Measurements from ENCODE around the gene C1QC.
A peak's percentile ranks its signal among the peaks of the same experiment; 100 is the strongest.

Gene C1QC

GRCh38 chr1:22677931-22678896 lies 34.8 kb downstream of the C1QC start:
- Histone ChIP-seq H3K4me3 (ENCODE audit: low read length in 2 of 2) (peak overlapping the region in 1 of 2 donors; percentile 53), H3K4ac (ENCODE audit: low read length) (peak overlapping the region; percentile 28), H2BK12ac (ENCODE audit: low read length) (no peak overlapping the region), H2BK5ac (ENCODE audit: low read length) (peak overlapping the region; percentile 40), H3K9ac (ENCODE audit: low read depth, low read length, poor library complexity) (peak overlapping the region; percentile 46), H3K36me3 (replicated peaks in 1 of 2; ENCODE audit: control insufficient read depth in 2 of 2, insufficient read depth in 2 of 2, low read length in 2 of 2) (no peaks in the 10 kb centered on the region), H3K14ac (ENCODE audit: low read length) (peak overlapping the region; percentile 97), H3K18ac (ENCODE audit: low read length) (peak overlapping the region; percentile 81), H3K27me3 (ENCODE audit: control insufficient read depth in 3 of 3, insufficient read depth in 3 of 3, low read depth in 1 of 3, low read length in 3 of 3) (no peaks in the 10 kb centered on the region), H2BK120ac (ENCODE audit: low read depth, low read length) (no peak overlapping the region), H3K79me1 (ENCODE audit: low read depth, low read length) (peaks cover 6% of the 10 kb centered on the region), H3K27ac (replicated peaks; ENCODE audit: low read length) (no peak overlapping the region), H2BK15ac (ENCODE audit: low read length) (peak overlapping the region; percentile 63), H3K4me2 (ENCODE audit: insufficient read depth, low read length, poor library complexity, severe bottlenecking) (no peak overlapping the region), H3K4me1 (ENCODE audit: control insufficient read depth in 2 of 2, insufficient read depth in 1 of 2, low read depth in 1 of 2, low read length in 2 of 2) (peaks cover 25 to 28% of the 10 kb centered on the region in 2 donors), H4K8ac (ENCODE audit: low read depth, low read length) (peak overlapping the region; percentile 99), H3K23ac (ENCODE audit: low read depth, low read length, poor library complexity) (peak overlapping the region; percentile 1), H2AFZ (ENCODE audit: low read length) (peak overlapping the region; percentile 27), H4K91ac (ENCODE audit: low read depth, low read length, poor library complexity) (peak overlapping the region; percentile 28), H2AK5ac (ENCODE audit: low read depth, low read length) (no peak overlapping the region), H3K9me3 (replicated peaks in 1 of 2; ENCODE audit: control insufficient read depth in 2 of 2, insufficient read depth in 1 of 2, low read depth in 1 of 2, low read length in 2 of 2) (peaks cover 0 to 8% of the 10 kb centered on the region in 2 donors)
- DNase-seq (ENCODE audit: low spot score), result no peak
- WGBS, 2 donors (ENCODE audit: extremely low coverage in 2 of 2, insufficient read length in 2 of 2, insufficient replicate concordance in 1 of 2), result 100% methylated on average over 2 of the region's 13 CpGs; no CpG with 5 or more reads in 1 of the 2 donors

GRCh38 chr1:22680726-22681125 lies 37.3 kb downstream of the C1QC start:
- H3K4ac ChIP-seq (ENCODE audit: low read length), result no peak overlapping the region
- no CpG with 5 or more reads among the region's 9 CpGs for WGBS, 2 donors (ENCODE audit: extremely low coverage in 2 of 2, insufficient read length in 2 of 2, insufficient replicate concordance in 1 of 2)
- H4K8ac ChIP-seq (ENCODE audit: low read depth, low read length), result no peak overlapping the region
- H2BK120ac ChIP-seq (ENCODE audit: low read depth, low read length), result no peak overlapping the region
- no peaks in the 10 kb centered on the region for H3K27me3 ChIP-seq (ENCODE audit: control insufficient read depth in 3 of 3, insufficient read depth in 3 of 3, low read depth in 1 of 3, low read length in 3 of 3)
- H2BK15ac ChIP-seq (ENCODE audit: low read length), result no peak overlapping the region
- no peak overlapping the region for H3K18ac ChIP-seq (ENCODE audit: low read length)
- peaks cover 6% of the 10 kb centered on the region for H3K79me1 ChIP-seq (ENCODE audit: low read depth, low read length)
- H2BK12ac ChIP-seq (ENCODE audit: low read length), result no peak overlapping the region
- H2AK5ac ChIP-seq (ENCODE audit: low read depth, low read length), result peak overlapping the region; percentile 6
- DNase-seq (ENCODE audit: low spot score), result no peak
- no peak overlapping the region for H3K23ac ChIP-seq (ENCODE audit: low read depth, low read length, poor library complexity)
- no peaks in the 10 kb centered on the region for H3K36me3 ChIP-seq (replicated peaks in 1 of 2; ENCODE audit: control insufficient read depth in 2 of 2, insufficient read depth in 2 of 2, low read length in 2 of 2)
- H3K9me3 ChIP-seq (replicated peaks in 1 of 2; ENCODE audit: control insufficient read depth in 2 of 2, insufficient read depth in 1 of 2, low read depth in 1 of 2, low read length in 2 of 2), result peaks cover 0 to 8% of the 10 kb centered on the region in 2 donors
- H3K9ac ChIP-seq (ENCODE audit: low read depth, low read length, poor library complexity), result no peak overlapping the region
- no peak overlapping the region for H3K27ac ChIP-seq (replicated peaks; ENCODE audit: low read length)
- no peak overlapping the region for H3K4me3 ChIP-seq (ENCODE audit: low read length in 2 of 2)
- H3K4me1 ChIP-seq (ENCODE audit: control insufficient read depth in 2 of 2, insufficient read depth in 1 of 2, low read depth in 1 of 2, low read length in 2 of 2), result peaks cover 30% of the 10 kb centered on the region in 2 donors
- no peak overlapping the region for H4K91ac ChIP-seq (ENCODE audit: low read depth, low read length, poor library complexity)
- no peak overlapping the region for H2BK5ac ChIP-seq (ENCODE audit: low read length)
- H2AFZ ChIP-seq (ENCODE audit: low read length), result no peak overlapping the region
- no peak overlapping the region for H3K14ac ChIP-seq (ENCODE audit: low read length)
- no peak overlapping the region for H3K4me2 ChIP-seq (ENCODE audit: insufficient read depth, low read length, poor library complexity, severe bottlenecking)

- Histone ChIP-seq H2BK12ac (ENCODE audit: low read length) (no peak overlapping the region), H3K9ac (ENCODE audit: low read depth, low read length, poor library complexity) (no peak overlapping the region), H2BK5ac (ENCODE audit: low read length) (no peak overlapping the region), H3K79me1 (ENCODE audit: low read depth, low read length) (peaks cover 6% of the 10 kb centered on the region), H3K36me3 (replicated peaks in 1 of 2; ENCODE audit: control insufficient read depth in 2 of 2, insufficient read depth in 2 of 2, low read length in 2 of 2) (no peaks in the 10 kb centered on the region), H3K27me3 (ENCODE audit: control insufficient read depth in 3 of 3, insufficient read depth in 3 of 3, low read depth in 1 of 3, low read length in 3 of 3) (no peaks in the 10 kb centered on the region), H3K4me3 (ENCODE audit: low read length in 2 of 2) (no peak overlapping the region), H2AFZ (ENCODE audit: low read length) (no peak overlapping the region), H4K8ac (ENCODE audit: low read depth, low read length) (no peak overlapping the region), H3K14ac (ENCODE audit: low read length) (no peak overlapping the region), H3K23ac (ENCODE audit: low read depth, low read length, poor library complexity) (no peak overlapping the region), H3K9me3 (replicated peaks in 1 of 2; ENCODE audit: control insufficient read depth in 2 of 2, insufficient read depth in 1 of 2, low read depth in 1 of 2, low read length in 2 of 2) (peaks cover 0 to 8% of the 10 kb centered on the region in 2 donors), H3K18ac (ENCODE audit: low read length) (no peak overlapping the region), H2AK5ac (ENCODE audit: low read depth, low read length) (peak overlapping the region; percentile 77), H3K4ac (ENCODE audit: low read length) (no peak overlapping the region), H3K4me1 (ENCODE audit: control insufficient read depth in 2 of 2, insufficient read depth in 1 of 2, low read depth in 1 of 2, low read length in 2 of 2) (peaks cover 29 to 30% of the 10 kb centered on the region in 2 donors), H2BK120ac (ENCODE audit: low read depth, low read length) (no peak overlapping the region), H4K91ac (ENCODE audit: low read depth, low read length, poor library complexity) (no peak overlapping the region), H2BK15ac (ENCODE audit: low read length) (no peak overlapping the region), H3K4me2 (ENCODE audit: insufficient read depth, low read length, poor library complexity, severe bottlenecking) (no peak overlapping the region), H3K27ac (replicated peaks; ENCODE audit: low read length) (no peak overlapping the region)
- DNase-seq (ENCODE audit: low spot score), result no peak
- no CpG with 5 or more reads among the region's 15 CpGs for WGBS, 2 donors (ENCODE audit: extremely low coverage in 2 of 2, insufficient read length in 2 of 2, insufficient replicate concordance in 1 of 2)
These were observed 38.3 kb downstream of the C1QC start for GRCh38 chr1:22681556-22682276.

- Histone ChIP-seq H3K36me3 (replicated peaks in 1 of 2; ENCODE audit: control insufficient read depth in 2 of 2, insufficient read depth in 2 of 2, low read length in 2 of 2) (no peaks in the 10 kb centered on the region), H2AK5ac (ENCODE audit: low read depth, low read length) (no peak overlapping the region), H3K4me3 (ENCODE audit: low read length in 2 of 2) (no peak overlapping the region), H2AFZ (ENCODE audit: low read length) (no peak overlapping the region), H2BK15ac (ENCODE audit: low read length) (no peak overlapping the region), H2BK5ac (ENCODE audit: low read length) (no peak overlapping the region), H3K14ac (ENCODE audit: low read length) (no peak overlapping the region), H3K18ac (ENCODE audit: low read length) (no peak overlapping the region), H4K8ac (ENCODE audit: low read depth, low read length) (no peak overlapping the region), H3K79me1 (ENCODE audit: low read depth, low read length) (peaks cover 3% of the 10 kb centered on the region), H2BK12ac (ENCODE audit: low read length) (no peak overlapping the region), H3K23ac (ENCODE audit: low read depth, low read length, poor library complexity) (no peak overlapping the region), H3K9ac (ENCODE audit: low read depth, low read length, poor library complexity) (no peak overlapping the region), H2BK120ac (ENCODE audit: low read depth, low read length) (no peak overlapping the region), H4K91ac (ENCODE audit: low read depth, low read length, poor library complexity) (no peak overlapping the region), H3K27ac (replicated peaks; ENCODE audit: low read length) (no peak overlapping the region), H3K9me3 (replicated peaks in 1 of 2; ENCODE audit: control insufficient read depth in 2 of 2, insufficient read depth in 1 of 2, low read depth in 1 of 2, low read length in 2 of 2) (peaks cover 0 to 6% of the 10 kb centered on the region in 2 donors), H3K4me2 (ENCODE audit: insufficient read depth, low read length, poor library complexity, severe bottlenecking) (no peak overlapping the region), H3K4me1 (ENCODE audit: control insufficient read depth in 2 of 2, insufficient read depth in 1 of 2, low read depth in 1 of 2, low read length in 2 of 2) (peaks cover 17 to 20% of the 10 kb centered on the region in 2 donors), H3K4ac (ENCODE audit: low read length) (no peak overlapping the region), H3K27me3 (ENCODE audit: control insufficient read depth in 3 of 3, insufficient read depth in 3 of 3, low read depth in 1 of 3, low read length in 3 of 3) (no peaks in the 10 kb centered on the region)
- DNase-seq (ENCODE audit: low spot score), result no peak
- no CpG with 5 or more reads among the region's 1 CpG for WGBS, 2 donors (ENCODE audit: extremely low coverage in 2 of 2, insufficient read length in 2 of 2, insufficient replicate concordance in 1 of 2)
These were observed 40.1 kb downstream of the C1QC start for GRCh38 chr1:22683547-22683946.
